Activated naive CD8-positive, alpha-beta T cell treated with anti-CD3 and anti-CD28 coated beads for 36 hours (primary cell): ENCODE results near the gene TREM1. TPM values are rescaled to one million over a fixed set of nuclear protein-coding genes. Genes with fewer than 3 reads are reported as not detected.

Source experiments
- DNase-seq: peaks from one replicate; pipeline ENCODE4 v3.0.0; 2021
- H3K27ac Mint-ChIP-seq: one replicate; pipeline ENCODE4 v1.8.0; 2022; ENCODE audit warnings: mild to moderate bottlenecking, moderate library complexity, mixed read lengths
- H3K27me3 Mint-ChIP-seq: one replicate; pipeline ENCODE4 v1.8.0; 2022; ENCODE audit warnings: mild to moderate bottlenecking, mixed read lengths
- H3K36me3 Mint-ChIP-seq: one replicate; pipeline ENCODE4 v1.8.0; 2021; ENCODE audit warnings: mild to moderate bottlenecking, mixed read lengths
- H3K4me1 Mint-ChIP-seq: one replicate; pipeline ENCODE4 v1.8.0; 2021; ENCODE audit warnings: mixed read lengths
- H3K4me3 Mint-ChIP-seq: one replicate; pipeline ENCODE4 v1.8.0; 2022; ENCODE audit warnings: mild to moderate bottlenecking, moderate library complexity, mixed read lengths
- H3K9me3 Mint-ChIP-seq: one replicate; pipeline ENCODE4 v1.8.0; 2022; ENCODE audit warnings: mixed read lengths
- total RNA-seq, 2 experiments: library from RNA; stranded (reverse); gene quantifications; one replicate each; pipeline ENCODE4 v1.2.3, GENCODE V29; 2021

TREM1 gene
- total RNA-seq, 2 experiments from 2014 or later = 0.30 TPM; not detected in 1

DNA sequence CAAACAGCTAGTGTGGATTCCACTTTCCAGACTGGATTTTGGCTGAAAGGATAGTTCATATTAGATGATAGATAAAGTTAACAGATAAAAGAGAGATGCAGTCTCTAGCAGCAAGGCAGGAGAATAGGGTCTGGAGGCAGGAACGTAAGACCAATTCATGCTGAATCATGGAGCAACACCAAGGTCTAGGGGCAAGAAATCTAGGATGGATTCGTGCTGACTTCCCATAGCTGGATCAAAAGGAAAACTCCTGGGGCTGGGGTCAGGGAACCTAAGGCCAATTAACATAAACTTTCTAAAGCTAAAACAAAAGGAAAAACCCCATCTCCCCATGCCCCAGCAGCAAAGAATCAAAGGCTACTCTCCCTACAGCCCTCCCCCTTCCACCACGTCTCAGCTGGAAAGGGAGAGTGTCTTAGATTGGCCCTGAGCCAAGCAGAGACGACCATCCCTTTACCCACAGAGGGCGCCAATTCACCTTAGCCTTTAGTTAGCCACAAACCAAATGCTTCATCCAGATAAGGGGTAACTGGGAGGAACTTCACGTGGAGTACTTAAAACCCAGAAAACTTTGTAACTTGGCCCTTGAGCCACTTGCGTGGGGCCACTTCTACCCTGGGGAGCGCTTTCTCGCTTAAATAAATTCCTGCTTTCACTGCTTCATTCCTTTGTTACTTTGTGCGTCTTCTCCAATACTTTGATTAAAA, 7.6 kb downstream of the TREM1 start:
- H3K4me3 Mint-ChIP-seq = no peak overlapping the region
- H3K4me1 Mint-ChIP-seq = peaks cover 12% of the 10 kb centered on the region
- H3K27ac Mint-ChIP-seq = no peak overlapping the region
- no peaks in the 10 kb centered on the region for H3K9me3 Mint-ChIP-seq
- no peaks in the 10 kb centered on the region for H3K36me3 Mint-ChIP-seq
- no peaks in the 10 kb centered on the region for H3K27me3 Mint-ChIP-seq
- DNase-seq = peak; percentile 66

DNA sequence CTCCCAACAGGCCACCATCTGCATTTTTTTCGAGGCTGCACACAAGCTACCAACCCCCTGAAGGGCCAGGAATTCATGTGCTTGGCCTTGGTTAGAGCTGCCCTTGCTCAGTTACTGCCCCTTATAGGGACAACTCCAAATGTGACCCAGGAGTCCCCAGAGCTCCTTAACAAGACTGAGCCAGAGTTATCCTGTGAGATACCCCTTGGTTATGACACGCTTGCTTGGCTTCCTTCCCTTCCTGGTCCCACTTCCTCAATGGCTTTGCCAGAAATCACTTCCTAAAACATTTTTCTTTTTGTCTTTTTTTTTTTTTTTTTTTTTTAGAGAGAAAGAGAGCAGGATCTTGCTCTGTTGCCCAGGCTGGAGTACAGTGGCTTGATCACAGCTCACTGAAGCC, 8.9 kb downstream of the TREM1 start:
- Mint-ChIP-seq H3K4me1 (peaks cover 9% of the 10 kb centered on the region), H3K4me3 (no peak overlapping the region), H3K36me3 (no peaks in the 10 kb centered on the region), H3K9me3 (no peaks in the 10 kb centered on the region), H3K27me3 (no peaks in the 10 kb centered on the region), H3K27ac (no peak overlapping the region)
- DNase-seq = no peak

DNA sequence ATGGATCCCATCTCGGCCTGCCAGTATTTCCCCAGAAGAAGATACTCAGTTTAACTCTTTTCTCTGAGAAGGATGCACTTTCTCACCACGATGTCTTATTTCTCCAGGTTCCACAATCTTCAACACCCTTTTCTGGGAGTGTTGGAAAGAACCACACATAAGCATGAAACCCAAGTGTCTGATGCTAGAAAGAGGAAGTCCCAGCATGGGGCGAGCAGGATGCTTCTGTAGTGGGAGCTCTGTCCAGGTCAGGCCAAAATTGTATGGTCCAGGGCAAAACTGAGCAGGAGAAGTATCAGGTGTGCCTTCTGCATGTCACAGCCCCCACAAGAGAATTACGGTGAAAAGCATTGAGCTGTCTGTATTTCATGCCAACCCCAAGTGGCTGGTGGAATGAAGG, 11.0 kb downstream of the TREM1 start:
- Mint-ChIP-seq H3K27me3 (no peaks in the 10 kb centered on the region), H3K9me3 (no peaks in the 10 kb centered on the region), H3K27ac (no peak overlapping the region), H3K4me3 (no peak overlapping the region), H3K36me3 (no peaks in the 10 kb centered on the region), H3K4me1 (peaks cover 14% of the 10 kb centered on the region)
- no peak for DNase-seq

DNA sequence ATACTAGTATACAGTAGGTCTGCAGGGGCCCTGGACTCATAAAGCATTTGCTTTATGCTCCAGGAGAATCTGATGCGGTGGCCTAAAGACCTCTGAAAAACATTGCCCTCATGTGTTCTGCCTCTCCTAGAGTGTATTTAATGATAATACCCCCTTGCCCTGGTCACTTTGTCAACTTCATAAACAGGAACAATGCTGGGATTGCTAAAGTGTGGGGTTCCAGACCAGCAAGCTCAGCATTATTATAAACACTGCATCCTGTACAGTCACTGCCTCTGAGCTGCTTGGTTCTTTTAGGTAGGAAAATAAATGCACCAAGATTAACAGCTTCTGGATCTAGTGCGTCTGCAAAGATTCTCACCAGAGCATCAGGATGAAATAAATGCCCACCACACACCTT, 12.2 kb downstream of the TREM1 start:
- Mint-ChIP-seq H3K36me3 (no peaks in the 10 kb centered on the region), H3K4me1 (peaks cover 13% of the 10 kb centered on the region), H3K4me3 (no peak overlapping the region), H3K27me3 (no peaks in the 10 kb centered on the region), H3K9me3 (no peaks in the 10 kb centered on the region), H3K27ac (no peak overlapping the region)
- no peak for DNase-seq

DNA sequence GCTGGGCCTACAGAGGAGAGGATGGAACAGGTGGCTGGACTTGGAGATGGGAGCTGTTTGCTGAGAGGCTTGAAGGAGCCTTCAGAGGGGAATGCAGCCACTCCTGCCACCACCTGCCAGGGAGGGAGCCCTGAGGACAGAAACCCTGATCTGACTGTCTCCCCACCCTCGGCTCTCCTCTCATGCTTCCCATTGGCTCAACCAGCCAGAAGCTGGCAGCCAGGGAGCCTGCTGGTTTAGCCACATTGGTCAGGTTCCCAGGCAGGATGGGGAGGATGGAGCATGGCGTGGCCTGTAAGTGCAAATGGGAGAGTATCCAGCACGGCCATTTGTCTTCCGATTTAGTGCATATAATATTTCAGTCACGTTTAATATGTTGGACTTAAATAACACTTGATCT, 12.8 kb downstream of the TREM1 start:
- Mint-ChIP-seq H3K4me1 (peaks cover 7% of the 10 kb centered on the region), H3K9me3 (no peaks in the 10 kb centered on the region), H3K27ac (no peak overlapping the region), H3K36me3 (no peaks in the 10 kb centered on the region), H3K4me3 (no peak overlapping the region), H3K27me3 (no peaks in the 10 kb centered on the region)
- DNase-seq = no peak

DNA sequence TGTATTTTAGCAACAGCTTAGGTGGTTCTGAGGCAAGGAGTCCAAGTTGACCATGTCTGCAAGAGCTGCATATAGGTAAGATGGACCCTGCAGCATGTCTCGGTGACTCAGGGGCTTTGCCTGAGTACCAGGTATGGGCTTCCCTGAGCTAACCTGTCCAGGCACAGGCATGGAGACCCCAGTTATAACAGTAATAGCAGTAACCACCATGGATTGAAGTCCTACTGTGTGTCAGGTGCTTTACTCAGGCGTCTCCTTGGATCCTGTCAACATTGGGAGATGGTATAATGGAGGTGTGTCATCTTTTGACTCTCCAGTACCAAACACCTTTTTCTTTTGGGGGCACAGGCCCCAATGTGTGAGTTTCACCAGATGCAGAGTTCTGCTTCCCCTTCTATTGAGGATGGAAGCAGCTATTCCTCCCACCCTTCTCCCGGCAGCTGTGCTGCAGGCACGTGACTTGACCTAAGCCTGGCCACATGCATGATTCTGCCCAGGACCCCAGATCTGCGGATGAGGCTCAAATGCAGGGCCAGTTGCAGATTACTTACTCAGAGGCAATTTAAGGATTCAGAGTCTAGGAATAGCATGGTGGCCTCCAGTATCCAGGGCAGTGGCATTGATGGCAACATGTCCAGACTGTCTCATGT, 13.8 kb downstream of the TREM1 start:
- no peaks in the 10 kb centered on the region for H3K9me3 Mint-ChIP-seq
- H3K4me1 Mint-ChIP-seq = peaks cover 6% of the 10 kb centered on the region
- DNase-seq = no peak
- no peaks in the 10 kb centered on the region for H3K36me3 Mint-ChIP-seq
- H3K27me3 Mint-ChIP-seq = no peaks in the 10 kb centered on the region
- H3K27ac Mint-ChIP-seq = no peak overlapping the region
- H3K4me3 Mint-ChIP-seq = no peak overlapping the region

DNA sequence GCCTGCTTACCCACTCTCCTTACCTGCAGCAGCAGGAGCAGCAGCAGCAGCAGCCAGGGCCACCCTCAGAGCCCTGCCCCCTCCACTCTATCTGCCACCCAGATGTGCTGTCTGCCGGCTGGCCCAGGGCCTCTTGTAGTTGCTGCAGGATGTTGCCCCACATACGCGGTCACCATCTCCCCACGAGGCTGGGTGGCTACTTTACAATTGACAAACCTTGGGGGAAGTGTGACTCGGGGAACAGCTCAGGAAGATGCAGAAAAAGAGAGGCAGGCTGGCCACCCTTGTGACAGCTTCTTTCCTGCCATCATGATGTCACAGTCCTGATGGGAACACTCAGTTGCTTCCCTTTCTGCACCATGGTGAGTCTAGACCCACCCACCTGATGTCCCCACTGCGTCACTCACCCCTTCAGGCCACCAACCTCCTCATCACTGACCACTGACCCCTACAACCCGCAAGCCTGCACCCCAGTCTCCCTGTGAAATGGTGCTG, 14.5 kb downstream of the TREM1 start:
- Mint-ChIP-seq H3K27me3 (no peaks in the 10 kb centered on the region), H3K4me3 (no peak overlapping the region), H3K36me3 (no peaks in the 10 kb centered on the region), H3K9me3 (no peaks in the 10 kb centered on the region), H3K27ac (no peak overlapping the region), H3K4me1 (peaks cover 6% of the 10 kb centered on the region)
- DNase-seq = no peak

DNA sequence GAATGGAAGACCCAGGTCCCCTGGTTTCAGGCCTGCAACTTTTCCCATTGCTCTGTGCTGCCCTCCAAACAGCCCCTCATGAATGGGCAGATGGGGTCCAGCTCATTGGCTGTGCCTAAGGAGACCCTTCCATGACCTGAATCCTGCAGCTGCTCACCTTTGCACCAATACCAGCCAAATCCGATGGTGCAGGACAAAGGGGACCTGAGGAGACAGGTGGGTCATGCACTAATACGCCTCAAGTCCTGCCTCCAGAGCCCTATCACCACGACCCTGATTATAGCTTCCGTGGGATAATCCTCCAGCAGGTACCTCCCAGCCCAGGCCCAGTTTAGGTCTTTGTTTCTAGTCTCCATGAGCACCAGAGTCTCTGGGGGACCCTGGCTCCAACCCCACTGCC, 16.8 kb downstream of the TREM1 start:
- H3K4me1 Mint-ChIP-seq = peaks cover 6% of the 10 kb centered on the region
- no peak overlapping the region for H3K27ac Mint-ChIP-seq
- DNase-seq = no peak
- H3K36me3 Mint-ChIP-seq = no peaks in the 10 kb centered on the region
- peaks cover 3% of the 10 kb centered on the region for H3K9me3 Mint-ChIP-seq
- H3K27me3 Mint-ChIP-seq = no peaks in the 10 kb centered on the region
- H3K4me3 Mint-ChIP-seq = no peak overlapping the region

DNA sequence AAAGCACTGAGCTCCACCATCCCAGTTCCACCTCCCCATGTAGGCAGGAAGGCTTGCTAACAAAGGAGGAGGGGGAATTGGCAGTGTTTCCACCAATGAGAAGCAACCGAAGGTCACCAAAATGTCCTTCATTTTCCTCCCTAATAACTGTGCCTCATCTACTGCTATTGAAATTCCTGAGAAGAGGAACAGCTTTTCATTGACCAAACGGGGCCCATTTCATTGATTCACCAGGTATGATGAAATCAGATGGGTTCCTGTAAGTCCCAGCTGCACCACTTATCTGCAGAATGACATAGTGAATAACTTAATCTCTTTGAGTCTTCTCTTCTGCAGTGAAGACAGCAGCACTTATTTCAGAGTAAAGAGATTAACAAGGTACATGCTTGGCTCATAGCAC, 17.3 kb downstream of the TREM1 start:
- no peak for DNase-seq
- no peak overlapping the region for H3K27ac Mint-ChIP-seq
- H3K27me3 Mint-ChIP-seq = no peaks in the 10 kb centered on the region
- peaks cover 3% of the 10 kb centered on the region for H3K9me3 Mint-ChIP-seq
- no peaks in the 10 kb centered on the region for H3K36me3 Mint-ChIP-seq
- H3K4me3 Mint-ChIP-seq = no peak overlapping the region
- peaks cover 6% of the 10 kb centered on the region for H3K4me1 Mint-ChIP-seq

DNA sequence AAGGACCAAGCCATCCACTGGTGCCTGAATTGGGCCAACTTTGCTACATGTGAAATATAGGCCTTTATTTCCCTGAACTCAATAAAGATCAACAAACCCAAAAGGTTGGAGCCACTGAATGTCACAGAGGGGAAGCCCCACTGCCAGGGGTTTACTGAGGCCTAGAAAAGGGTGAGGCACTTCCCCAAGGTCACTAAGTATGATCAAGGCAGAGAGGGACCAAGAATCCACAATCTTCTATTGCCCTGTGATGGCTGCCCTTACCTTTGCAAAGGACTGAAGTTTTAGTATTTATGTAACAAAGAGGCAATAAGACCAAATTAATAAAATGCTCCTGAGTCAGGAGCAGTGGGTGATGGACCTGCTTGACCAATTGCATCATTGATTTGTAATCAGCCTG, 18.0 kb downstream of the TREM1 start:
- H3K9me3 Mint-ChIP-seq = peaks cover 6% of the 10 kb centered on the region
- H3K4me1 Mint-ChIP-seq = peaks cover 6% of the 10 kb centered on the region
- no peak for DNase-seq
- H3K4me3 Mint-ChIP-seq = no peak overlapping the region
- H3K36me3 Mint-ChIP-seq = peaks cover 1% of the 10 kb centered on the region
- H3K27ac Mint-ChIP-seq = no peak overlapping the region
- no peaks in the 10 kb centered on the region for H3K27me3 Mint-ChIP-seq

DNA sequence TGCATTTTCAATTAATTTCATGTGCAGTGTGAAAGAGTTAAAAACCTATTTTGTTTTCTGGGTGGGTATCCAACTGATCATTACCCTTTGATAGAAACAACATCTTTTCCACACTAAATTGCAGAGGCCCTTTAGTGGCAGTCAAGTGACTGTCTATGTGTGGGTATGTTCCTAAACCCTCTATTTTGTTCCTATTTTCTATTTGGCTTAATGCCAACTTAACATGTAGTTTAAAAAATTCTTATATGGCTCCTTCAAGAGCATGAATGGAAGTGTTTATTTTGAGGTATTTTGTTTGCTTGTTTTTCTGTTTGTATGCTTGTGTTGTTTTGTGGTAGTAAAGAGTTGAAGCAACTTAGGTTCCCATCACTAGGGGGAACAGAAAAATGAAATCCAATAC, 19.9 kb downstream of the TREM1 start:
- Mint-ChIP-seq H3K27me3 (no peaks in the 10 kb centered on the region), H3K36me3 (peaks cover 11% of the 10 kb centered on the region), H3K4me3 (no peak overlapping the region), H3K27ac (no peak overlapping the region), H3K4me1 (no peaks in the 10 kb centered on the region), H3K9me3 (peaks cover 19% of the 10 kb centered on the region)
- no peak for DNase-seq

DNA sequence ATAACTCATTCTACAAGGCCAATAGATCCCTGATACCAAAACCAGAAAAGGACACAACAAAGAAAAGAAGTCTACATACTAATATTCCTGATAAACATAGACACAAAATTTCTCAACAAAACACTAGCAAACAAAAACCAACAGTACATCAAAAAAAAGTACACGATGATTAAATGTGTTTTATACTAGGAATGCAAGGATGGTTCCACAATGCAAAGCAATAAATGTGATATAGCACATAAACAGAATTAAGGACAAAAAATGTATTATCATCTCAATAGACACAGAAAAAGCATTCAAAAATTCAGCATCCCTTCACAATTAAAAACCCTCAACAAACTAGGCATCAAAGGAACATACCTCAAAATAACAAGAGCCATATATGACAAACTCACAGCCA, 23.2 kb downstream of the TREM1 start:
- H3K27ac Mint-ChIP-seq = no peak overlapping the region
- H3K4me1 Mint-ChIP-seq = no peaks in the 10 kb centered on the region
- peaks cover 12% of the 10 kb centered on the region for H3K36me3 Mint-ChIP-seq
- H3K27me3 Mint-ChIP-seq = no peaks in the 10 kb centered on the region
- no peak for DNase-seq
- peaks cover 34% of the 10 kb centered on the region for H3K9me3 Mint-ChIP-seq
- H3K4me3 Mint-ChIP-seq = no peak overlapping the region

DNA sequence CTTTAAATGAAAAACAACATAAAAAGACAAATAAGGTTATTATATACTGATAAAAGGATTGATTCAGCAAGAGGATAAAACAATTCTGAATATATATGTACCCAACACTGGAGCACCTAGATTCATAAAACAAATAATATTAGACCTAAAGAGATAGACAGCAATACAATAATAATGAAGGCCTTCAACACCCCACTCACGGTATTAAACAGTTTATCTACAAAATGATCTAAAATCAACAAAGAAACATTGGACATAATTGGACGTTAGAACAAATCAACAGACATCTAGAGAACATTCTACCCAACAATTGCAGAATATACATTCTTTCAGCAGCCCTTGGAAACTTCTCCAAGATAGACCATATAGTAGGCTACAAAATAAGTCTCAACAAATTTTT, 24.1 kb downstream of the TREM1 start:
- Mint-ChIP-seq H3K27ac (no peak overlapping the region), H3K36me3 (peaks cover 12% of the 10 kb centered on the region), H3K4me3 (no peak overlapping the region), H3K9me3 (peaks cover 34% of the 10 kb centered on the region), H3K27me3 (no peaks in the 10 kb centered on the region), H3K4me1 (no peaks in the 10 kb centered on the region)
- no peak for DNase-seq

DNA sequence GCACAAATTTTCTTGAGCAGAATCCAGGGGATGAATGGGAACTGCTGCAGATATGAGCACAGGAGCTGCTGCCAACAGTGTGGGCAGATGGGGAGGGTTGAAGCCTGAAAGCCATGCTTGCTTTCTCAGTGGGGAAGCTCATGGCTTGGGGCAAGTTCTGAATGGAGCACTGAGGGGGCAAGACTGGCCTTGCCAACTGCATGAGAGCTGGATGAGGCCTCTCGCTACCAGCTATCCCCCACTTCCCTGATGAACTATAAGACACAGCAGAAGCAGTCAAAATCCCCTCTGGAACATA, 28.3 kb downstream of the TREM1 start:
- H3K27me3 Mint-ChIP-seq = no peaks in the 10 kb centered on the region
- DNase-seq = no peak
- H3K4me1 Mint-ChIP-seq = peaks cover 8% of the 10 kb centered on the region
- peaks cover 8% of the 10 kb centered on the region for H3K36me3 Mint-ChIP-seq
- no peak overlapping the region for H3K27ac Mint-ChIP-seq
- H3K4me3 Mint-ChIP-seq = no peak overlapping the region
- peaks cover 24% of the 10 kb centered on the region for H3K9me3 Mint-ChIP-seq

DNA sequence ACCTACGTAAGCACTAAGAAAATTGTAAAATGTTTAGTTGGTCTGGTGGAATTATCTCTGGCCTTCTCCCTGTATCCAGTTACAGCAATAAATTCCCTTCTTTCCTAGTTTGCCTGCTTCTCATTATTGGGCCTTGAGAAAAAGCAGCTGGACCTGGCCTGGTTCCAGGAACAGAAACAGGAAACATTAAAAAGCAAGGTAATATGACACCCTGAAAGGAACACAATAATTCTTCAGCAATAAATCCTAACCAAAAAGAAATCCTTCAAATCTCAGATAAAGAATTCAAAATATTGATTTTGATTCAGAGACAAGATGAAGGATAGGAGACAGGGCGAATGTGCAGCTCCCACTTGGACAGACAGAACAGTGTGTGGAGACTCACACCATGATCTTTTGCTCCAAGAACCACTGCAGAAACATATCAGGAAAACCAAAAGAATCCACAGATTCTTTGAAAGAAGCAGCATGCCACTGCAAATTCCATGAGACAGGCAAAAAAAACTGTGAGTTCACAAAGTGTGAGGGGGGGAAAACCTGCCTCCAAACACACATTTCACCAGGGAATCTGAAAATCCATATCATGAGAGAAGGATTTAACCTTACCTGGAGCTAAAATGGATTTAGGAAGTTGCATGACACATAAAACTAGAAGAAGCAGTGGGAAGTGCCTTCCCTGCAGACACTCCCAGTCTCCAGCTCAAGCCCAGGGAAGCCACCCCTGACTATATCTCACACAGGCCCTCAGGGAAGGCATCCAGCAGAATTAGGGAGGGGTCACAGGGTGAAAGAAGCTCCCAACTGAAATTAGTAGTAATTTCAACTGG, 28.9 kb downstream of the TREM1 start:
- H3K27ac Mint-ChIP-seq = no peak overlapping the region
- peaks cover 23% of the 10 kb centered on the region for H3K9me3 Mint-ChIP-seq
- H3K4me3 Mint-ChIP-seq = no peak overlapping the region
- H3K4me1 Mint-ChIP-seq = peaks cover 8% of the 10 kb centered on the region
- H3K27me3 Mint-ChIP-seq = no peaks in the 10 kb centered on the region
- peaks cover 6% of the 10 kb centered on the region for H3K36me3 Mint-ChIP-seq
- no peak for DNase-seq
